ENCODE results near the gene LDLRAD3.
A peak's percentile ranks its signal among the peaks of the same experiment; 100 is the strongest.
"Not testable (repeated sequence)": the region's sequence is repeated elsewhere in the genome, so short reads cannot be mapped to it uniquely, and the experiment has no call there.

The LDLRAD3 gene

GRCh38 chr11:36186340-36187175, 242.7 kb downstream of the LDLRAD3 start:
- peak; percentile 48 for DNase-seq

GRCh38 chr11:36187622-36188021, 243.8 kb downstream of the LDLRAD3 start:
- no peak for DNase-seq

- not testable (repeated sequence) for DNase-seq
These were observed 245.9 kb downstream of the LDLRAD3 start for GRCh38 chr11:36189735-36190134.

GRCh38 chr11:36191941-36192340, 248.1 kb downstream of the LDLRAD3 start:
- no peak for DNase-seq

GRCh38 chr11:36192425-36193289, 248.8 kb downstream of the LDLRAD3 start:
- no peak for DNase-seq

GRCh38 chr11:36193290-36193619, 249.4 kb downstream of the LDLRAD3 start:
- DNase-seq = no peak

- no peak for DNase-seq
These were observed 249.9 kb downstream of the LDLRAD3 start for GRCh38 chr11:36193721-36194120.

GRCh38 chr11:36195496-36196354, 251.9 kb downstream of the LDLRAD3 start:
- DNase-seq = no peak

GRCh38 chr11:36196411-36196998, 252.6 kb downstream of the LDLRAD3 start:
- no peak for DNase-seq

GRCh38 chr11:36201411-36201810, 257.5 kb downstream of the LDLRAD3 start:
- DNase-seq = no peak

GRCh38 chr11:36205536-36205935, 261.7 kb downstream of the LDLRAD3 start:
- no peak for DNase-seq

GRCh38 chr11:36210529-36210928, 266.7 kb downstream of the LDLRAD3 start:
- DNase-seq = no peak

- DNase-seq = no peak
These were observed 268.0 kb downstream of the LDLRAD3 start for GRCh38 chr11:36211761-36212430.

GRCh38 chr11:36212564-36213392, 268.9 kb downstream of the LDLRAD3 start:
- DNase-seq = no peak

- no peak for DNase-seq
These were observed 269.6 kb downstream of the LDLRAD3 start for GRCh38 chr11:36213393-36213840.

- DNase-seq = no peak
These were observed 270.6 kb downstream of the LDLRAD3 start for GRCh38 chr11:36214480-36214879.

GRCh38 chr11:36214976-36215692, 271.3 kb downstream of the LDLRAD3 start:
- no peak for DNase-seq

- DNase-seq = no peak
These were observed 271.8 kb downstream of the LDLRAD3 start for GRCh38 chr11:36215693-36216060.

- DNase-seq = no peak
These were observed 272.3 kb downstream of the LDLRAD3 start for GRCh38 chr11:36216061-36216615.

GRCh38 chr11:36218283-36218921, 274.5 kb downstream of the LDLRAD3 start:
- no peak for DNase-seq
